ENCODE results near the gene WDR47. TPM values are rescaled to one million over a fixed set of nuclear protein-coding genes. Genes with fewer than 3 reads are reported as not detected.

The WDR47 gene
- total and polyA plus RNA-seq, 10 of the 15 experiments (the other 5 are each of a cell fraction or from before 2014, with no cell fraction given), result 2.4 to 9.7 (median 5.9) TPM

GRCh38 chr1:108963052-108963686 lies 78.7 kb downstream of the WDR47 start, which contains the start of gene CLCC1 (continued):
- TF ChIP-seq POLR2AphosphoS2 (IDR thresholded peaks at IDR 0.05; ENCODE audit: low read depth, low read length), result peak; percentile 67; the same call in 1 of the 2 replicates

DNA sequence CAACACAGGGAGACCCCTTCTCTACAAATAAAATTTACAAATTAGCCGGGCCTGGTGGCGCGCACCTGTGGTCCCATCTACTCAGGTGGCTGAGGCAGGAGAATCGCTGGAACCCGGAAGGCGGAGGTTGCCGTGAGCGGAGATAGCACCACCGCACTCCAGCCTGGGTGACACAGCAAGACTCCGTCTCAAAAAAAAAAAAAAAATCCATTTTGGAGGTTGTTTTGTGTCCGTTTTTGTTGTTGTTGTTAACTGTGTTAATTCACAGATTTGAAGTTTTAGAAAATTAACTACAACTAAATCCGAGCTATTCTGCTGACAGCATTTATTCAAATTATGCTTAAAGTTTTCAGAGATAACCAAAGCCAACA lies 79.2 kb downstream of the WDR47 start:
- Histone ChIP-seq H3K4me2 (ENCODE audit: control insufficient read depth, insufficient read depth) (peak overlapping the region; percentile 96), H3K27me3 (replicated peaks in 1 of 2; ENCODE audit: control insufficient read depth in 2 of 2, insufficient read depth in 2 of 2, low read length in 1 of 2) (no peaks in the 10 kb centered on the region), H3K9me3 (replicated peaks; ENCODE audit: control insufficient read depth, insufficient read depth, low read length) (no peaks in the 10 kb centered on the region), H3K4me1 (ENCODE audit: control insufficient read depth, insufficient read depth, low read length) (peaks cover 12% of the 10 kb centered on the region), H3K4me3 (peak overlapping the region; percentile 78), H3K36me3 (ENCODE audit: control insufficient read depth in 2 of 2, insufficient read depth in 2 of 2, low read length in 1 of 2) (no peaks in the 10 kb centered on the region), H2AFZ (ENCODE audit: control insufficient read depth, low read depth, low read length) (peak overlapping the region; percentile 61), H3K79me2 (ENCODE audit: control insufficient read depth, insufficient read depth, low read length) (peaks cover 26% of the 10 kb centered on the region), H3K27ac (ENCODE audit: control insufficient read depth, insufficient read depth) (peak overlapping the region; percentile 90), H4K20me1 (ENCODE audit: control insufficient read depth, insufficient read depth) (no peaks in the 10 kb centered on the region), H3K9ac (ENCODE audit: control insufficient read depth, insufficient read depth, low read length) (peak overlapping the region; percentile 85)
- ChIA-PET RAD21 (ENCODE audit: unreplicated experiment) (interaction anchor here (1.1 to 1.4 kb wide), 2 partner anchors 22 to 77 kb away, joined by 4 read pairs; no protein-coding TSS in a partner anchor), SMC1A (ENCODE audit: uncharacterized antibody, unreplicated experiment) (interaction anchor here (0.7 to 2.4 kb wide), 7 partner anchors 15 to 168 kb away, joined by 3 to 6 read pairs (median 4); partner anchors contain the start of gene WDR47), CTCF (interaction anchor here (0.6 to 1.9 kb wide), 5 partner anchors 10 to 358 kb away, joined by 3 to 6 read pairs (median 4); no protein-coding TSS in a partner anchor), POLR2A (interaction anchor here (0.6 to 1.4 kb wide), 7 partner anchors 9 to 473 kb away, joined by 3 to 7 read pairs (median 3); partner anchors contain the start of gene WDR47)
- no peak for DNase-seq (ENCODE audit: low read depth, low spot score)
- no peak for FAIRE-seq
- intact Hi-C loops (cut with micrococcal nuclease; ENCODE audit: unreplicated experiment) (loop anchor here (5.0 kb wide), 1 partner anchor 150 kb away; the partner anchor contains the start of gene ELAPOR1), in situ Hi-C loops (cut with MboI) (no loop called here)
- peak; percentile 45 for ATAC-seq
- TSS peak; percentile 54 for BruUV-seq (replicated peaks)
- TF ChIP-seq RUNX3 (IDR thresholded peaks at IDR 0.05; ENCODE audit: low read length) (no peak), CBFB (IDR thresholded peaks at IDR 0.05; ENCODE audit: low read depth) (no peak), FOXK2 (IDR thresholded peaks at IDR 0.05) (no peak), JUND (IDR thresholded peaks at IDR 0.05; ENCODE audit: low read depth, low read length) (no peak), PBX3 (IDR thresholded peaks at IDR 0.05; ENCODE audit: insufficient replicate concordance, low read depth, low read length) (no peak), FOXM1 (IDR thresholded peaks at IDR 0.05; ENCODE audit: low read depth, low read length) (0 out of 2 replicates have a peak, but pooled peaks have one; percentile 8), TCF12 (IDR thresholded peaks at IDR 0.05; ENCODE audit: low read depth, low read length) (no peak)
- TF ChIP-seq, protein P1, sequence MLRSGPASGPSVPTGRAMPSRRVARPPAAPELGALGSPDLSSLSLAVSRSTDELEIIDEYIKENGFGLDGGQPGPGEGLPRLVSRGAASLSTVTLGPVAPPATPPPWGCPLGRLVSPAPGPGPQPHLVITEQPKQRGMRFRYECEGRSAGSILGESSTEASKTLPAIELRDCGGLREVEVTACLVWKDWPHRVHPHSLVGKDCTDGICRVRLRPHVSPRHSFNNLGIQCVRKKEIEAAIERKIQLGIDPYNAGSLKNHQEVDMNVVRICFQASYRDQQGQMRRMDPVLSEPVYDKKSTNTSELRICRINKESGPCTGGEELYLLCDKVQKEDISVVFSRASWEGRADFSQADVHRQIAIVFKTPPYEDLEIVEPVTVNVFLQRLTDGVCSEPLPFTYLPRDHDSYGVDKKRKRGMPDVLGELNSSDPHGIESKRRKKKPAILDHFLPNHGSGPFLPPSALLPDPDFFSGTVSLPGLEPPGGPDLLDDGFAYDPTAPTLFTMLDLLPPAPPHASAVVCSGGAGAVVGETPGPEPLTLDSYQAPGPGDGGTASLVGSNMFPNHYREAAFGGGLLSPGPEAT (IDR thresholded peaks at IDR 0.05; ENCODE audit: low read depth), result no peak
- 0% methylated on average over 11 of the region's 12 CpGs for WGBS (ENCODE audit: insufficient coverage, insufficient replicate concordance, low lambda C conversion rate, missing lambda C conversion rate)
